Measurements from ENCODE around the gene NSL1.
"Not testable (repeated sequence)": the region's sequence is repeated elsewhere in the genome, so short reads cannot be mapped to it uniquely, and the experiment has no call there.

- TF ChIP-seq CTCF (IDR thresholded peaks at IDR 0.05 in 2 of 3, conservative IDR thresholded peaks at IDR 0.05 in 1 of 3; ENCODE audit: borderline replicate concordance in 1 of 3, insufficient read depth in 1 of 3, low read depth in 2 of 3, low read length in 2 of 3); JUND (IDR thresholded peaks at IDR 0.05): not testable (repeated sequence)
Measured at GRCh38 chr1:212764718-212765281, 26.8 kb downstream of the NSL1 start.
